Stimulated activated CD4-positive, alpha-beta T cell treated with anti-CD3 and anti-CD28 coated beads, TNF-alpha, amount 100 ng/mL, for 4 hours (primary cell): ENCODE results near the gene ALDOB.
"Not testable (repeated sequence)": the region's sequence is repeated elsewhere in the genome, so short reads cannot be mapped to it uniquely, and the experiment has no call there.

Experiments
- DNase-seq, 3 experiments: peaks; one replicate each; pipeline ENCODE4 v3.0.0-alpha.2; 2020; ENCODE audit warnings: low read depth in 3 of 3

ALDOB gene

DNA sequence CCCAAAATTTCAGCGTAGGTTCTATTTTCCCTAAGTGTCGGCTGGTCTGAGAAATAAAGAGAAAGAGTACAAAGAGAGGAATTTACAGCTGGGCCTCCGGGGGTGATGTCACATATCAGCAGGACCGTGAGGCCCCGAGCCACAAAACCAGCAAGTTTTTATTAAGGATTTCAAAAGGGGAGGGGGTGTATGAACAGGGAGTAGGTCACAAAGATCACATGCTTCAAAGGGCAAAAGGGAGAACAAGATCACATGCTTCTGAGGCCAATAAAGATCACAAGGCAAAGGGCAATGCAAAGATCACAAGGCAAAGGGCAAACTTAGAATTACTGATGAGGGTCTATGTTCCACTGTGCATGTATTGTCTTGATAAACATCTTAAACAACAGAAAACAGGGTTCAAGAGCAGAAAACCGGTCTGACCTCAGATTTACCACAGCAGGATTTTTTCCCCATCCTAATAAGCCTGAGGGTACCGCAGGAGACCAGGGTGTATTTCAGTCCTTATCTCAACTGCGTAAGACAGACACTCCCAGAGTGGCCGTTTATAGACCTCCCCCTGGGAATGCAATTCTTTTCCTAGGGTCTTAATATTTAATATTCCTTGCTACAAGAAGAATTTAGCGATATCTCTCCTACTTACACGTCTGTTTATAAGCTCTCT, 50.6 kb downstream of the ALDOB start, which contains the start of gene BAAT:
BAAT (minus strand) TSS at position 134 of the 664 bp plus-strand sequence. CDS start 13,602 bp downstream, outside the sequence.
- not testable (repeated sequence) for DNase-seq

DNA sequence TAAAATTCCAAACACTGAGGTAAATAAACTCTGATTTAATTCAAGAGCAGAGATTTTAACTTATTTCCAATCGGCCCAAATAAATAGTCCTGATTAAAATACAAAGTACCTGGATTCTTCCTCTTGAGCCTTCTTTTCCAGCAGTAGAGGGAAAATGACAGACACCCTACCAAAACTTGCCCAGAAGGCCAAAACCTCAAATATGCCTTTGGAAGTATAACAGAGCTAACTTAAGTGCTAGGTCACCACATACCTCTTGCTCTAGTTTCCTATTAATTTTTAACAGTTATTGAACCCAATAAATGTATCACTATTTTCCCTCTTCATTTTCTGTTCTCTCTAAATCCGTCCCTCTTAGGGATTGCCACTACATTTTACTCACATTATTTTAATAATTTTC, 52.2 kb downstream of the ALDOB start:
- DNase-seq, result no peak

DNA sequence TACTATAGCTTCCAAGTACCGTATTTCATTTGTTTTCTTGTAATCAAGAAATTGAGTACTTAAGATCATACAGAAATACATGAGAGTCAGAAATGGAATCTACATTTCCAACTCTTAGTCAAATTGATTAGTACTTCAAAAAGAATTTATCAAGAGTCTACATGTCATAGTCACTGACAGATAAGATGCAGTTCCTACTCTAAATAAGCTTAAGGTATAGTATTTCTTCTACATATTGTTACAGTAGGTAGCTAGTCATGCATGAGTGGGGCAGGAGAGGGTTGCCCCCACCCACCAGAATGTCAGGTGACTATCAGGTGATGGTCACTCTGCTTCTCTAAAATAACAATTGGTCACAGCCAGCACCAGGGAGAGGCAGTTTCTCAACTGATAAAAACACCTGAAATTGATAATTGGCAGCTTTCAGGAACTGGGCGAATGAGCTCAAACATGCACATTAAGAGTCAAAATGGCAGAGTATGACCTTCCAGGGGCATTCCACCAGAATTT, 53.7 kb downstream of the ALDOB start:
- no peak for DNase-seq

DNA sequence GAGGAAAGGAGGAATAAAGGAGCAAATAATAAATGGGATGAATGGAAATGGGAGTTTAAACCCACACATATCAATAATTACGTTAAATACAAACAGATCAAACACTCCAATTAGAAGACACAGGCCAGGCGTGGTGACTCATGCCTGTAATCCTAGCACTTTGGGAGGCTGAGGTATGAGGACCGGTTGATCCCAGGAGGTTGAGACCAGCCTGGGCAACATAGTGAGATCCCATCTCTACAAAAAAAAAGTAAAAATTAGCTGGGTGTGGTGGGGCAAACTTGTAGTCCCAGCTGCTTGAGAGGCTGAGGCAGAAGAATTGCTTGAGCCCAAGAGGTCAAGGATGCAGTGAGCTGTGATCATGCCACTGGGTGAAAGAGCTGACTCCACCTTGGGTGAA, 54.5 kb downstream of the ALDOB start:
- no peak for DNase-seq

DNA sequence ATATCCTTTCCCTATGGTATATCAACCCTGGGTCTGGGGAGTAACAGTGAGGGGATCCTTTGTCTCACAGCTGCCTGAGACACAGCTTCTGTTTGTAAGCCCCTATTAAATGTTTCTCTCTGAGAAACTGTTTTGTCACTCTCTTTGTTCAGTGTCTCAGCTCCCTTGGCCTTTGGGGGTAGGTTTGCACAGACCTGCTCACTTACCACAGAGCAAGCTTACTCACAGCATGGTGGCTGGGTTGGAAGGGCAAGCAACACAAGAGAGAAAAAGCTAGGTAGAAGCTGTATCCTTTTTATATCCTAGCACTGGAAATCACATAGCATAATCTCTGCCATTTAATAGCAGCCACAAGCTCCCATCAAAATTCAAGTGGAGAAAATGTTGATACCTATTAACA, 55.3 kb downstream of the ALDOB start:
- DNase-seq, result no peak

DNA sequence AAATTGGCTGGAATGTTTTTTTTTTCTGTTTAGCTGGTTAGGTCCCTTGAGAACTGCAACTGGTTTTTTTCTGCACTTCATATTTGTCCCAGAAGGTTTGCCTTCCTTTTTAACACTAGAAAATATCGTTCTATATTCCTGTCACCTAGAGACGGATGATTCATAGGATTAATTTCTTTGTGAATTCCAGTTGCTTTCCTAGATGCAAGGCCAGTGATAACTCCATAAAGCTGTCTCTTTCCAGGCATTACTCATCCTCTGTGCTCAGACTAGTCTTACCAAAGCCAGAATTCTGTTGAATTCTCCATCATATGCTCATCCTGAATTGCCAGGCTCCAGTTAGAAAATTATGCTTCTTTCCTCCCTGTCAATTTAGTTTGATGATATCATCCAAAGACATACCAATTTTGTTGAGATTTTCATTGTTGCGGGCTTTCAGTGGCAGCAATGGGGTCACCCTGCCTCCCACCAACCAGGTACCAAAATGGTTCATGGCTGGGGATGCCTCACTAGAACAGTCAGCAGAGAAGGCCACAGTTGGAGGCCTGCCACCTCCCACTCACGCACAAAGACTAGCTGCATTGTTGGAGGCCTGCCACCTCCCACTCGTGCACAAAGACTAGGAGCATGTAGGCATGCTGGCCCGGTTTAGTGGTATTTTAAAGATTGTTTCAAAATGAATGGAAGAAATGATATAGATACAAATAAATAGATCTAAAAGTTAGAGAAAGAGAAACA, 59.3 kb downstream of the ALDOB start:
- DNase-seq, result no peak

DNA sequence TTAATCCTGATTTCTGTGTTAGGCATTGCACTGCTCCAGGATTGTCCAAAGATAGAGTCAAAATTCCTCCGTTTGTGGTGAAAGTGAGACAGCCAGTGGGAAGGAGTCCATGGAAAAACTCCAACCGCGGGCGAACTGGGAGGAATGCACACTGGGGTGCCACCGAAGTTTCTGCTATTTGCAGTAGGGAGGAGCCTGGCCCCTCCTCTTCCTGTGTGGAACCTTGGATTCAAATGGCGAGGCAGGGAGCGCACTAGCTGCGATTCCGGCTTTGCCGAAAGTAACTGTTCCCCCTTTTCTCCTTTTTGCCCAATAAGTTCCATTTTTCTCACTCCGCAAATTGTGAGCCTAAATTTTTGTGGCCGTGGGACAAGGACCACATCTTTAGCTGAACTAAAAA, 60.0 kb downstream of the ALDOB start:
- DNase-seq, result no peak

DNA sequence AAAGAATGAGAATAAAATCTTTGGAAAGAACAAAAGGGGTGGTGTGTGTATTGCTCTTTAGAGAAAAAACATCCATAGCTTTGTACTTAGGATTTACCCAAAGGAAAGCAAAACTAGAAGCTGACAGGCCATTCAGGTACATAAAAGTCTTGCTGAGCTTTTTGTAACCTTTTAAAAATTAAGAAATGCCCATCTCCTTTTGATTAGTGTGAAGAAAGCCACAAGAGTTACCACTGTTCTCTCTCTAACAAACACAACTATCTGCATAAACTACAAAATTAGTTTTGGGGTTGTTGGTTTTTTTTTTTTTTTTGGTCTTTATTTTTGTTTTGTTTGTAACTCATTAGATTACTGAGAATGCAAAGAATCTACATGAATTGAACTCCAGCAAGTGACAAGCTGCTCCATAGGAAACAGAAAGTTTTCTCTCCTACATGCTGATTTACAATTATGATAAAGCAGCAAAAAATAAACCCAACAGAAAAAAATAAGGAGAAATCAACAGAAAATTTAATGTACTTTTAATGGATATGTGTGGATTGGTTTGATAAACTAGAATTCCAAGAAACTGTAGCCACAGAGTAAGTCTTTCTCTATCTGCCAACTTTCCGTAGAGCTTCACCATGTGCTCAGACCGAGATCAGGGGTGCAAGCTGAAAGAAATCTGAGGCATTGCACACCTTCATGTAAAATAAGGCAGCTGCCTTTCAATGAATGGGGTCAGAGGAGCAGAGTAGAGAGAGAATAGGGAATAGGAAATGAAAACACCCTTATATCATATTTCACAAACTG, 63.1 kb downstream of the ALDOB start:
- no peak for DNase-seq

DNA sequence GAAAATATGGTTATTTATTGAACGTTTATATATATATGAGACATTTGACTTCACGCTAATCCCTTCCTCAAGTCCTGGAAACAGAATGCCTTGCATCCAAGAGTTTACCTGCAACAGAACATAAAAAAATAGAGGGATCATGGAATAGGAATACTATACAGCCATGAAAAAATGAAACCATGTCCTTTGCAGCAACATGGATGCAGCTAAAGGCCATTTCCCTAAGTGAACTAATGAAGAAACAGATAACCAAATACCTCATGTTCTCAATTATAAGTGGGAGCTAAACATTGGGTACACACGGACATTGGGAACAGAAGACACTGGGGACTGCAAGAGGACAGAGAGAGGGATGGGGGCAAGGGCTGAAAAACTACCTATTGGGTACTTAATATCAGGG, 63.8 kb downstream of the ALDOB start:
- no peak for DNase-seq
